Mesenchymal stem cell (in vitro differentiated cells and primary cell): ENCODE results near the gene NIBAN1.

Source experiments
- DNase-seq: peaks from one replicate; pipeline ENCODE4 v3.0.0-alpha.2; 2013
- H2AFZ ChIP-seq: one replicate; pipeline ENCODE4 v1.6.1; 2013; ENCODE audit warnings: low read depth, mild to moderate bottlenecking, control low read depth, inconsistent platforms, low read length, moderate library complexity
- H2AK5ac ChIP-seq: 2 replicates; pipeline ENCODE4 v1.6.1; 2013; ENCODE audit warnings: low read length, moderate library complexity, mild to moderate bottlenecking, inconsistent platforms; ENCODE audit not compliant: severe bottlenecking
- H2BK120ac ChIP-seq: one replicate; pipeline ENCODE4 v1.6.1; 2013; ENCODE audit warnings: low read depth, mild to moderate bottlenecking, inconsistent platforms, low read length, moderate library complexity
- H2BK12ac ChIP-seq, 2 experiments: one replicate each; pipeline ENCODE4 v1.6.1; 2013; ENCODE audit warnings: inconsistent platforms in 2 of 2, low read length in 2 of 2, mild to moderate bottlenecking in 2 of 2, moderate library complexity in 2 of 2, control low read depth in 1 of 2
- H2BK15ac ChIP-seq: one replicate; pipeline ENCODE4 v1.6.1; 2013; ENCODE audit warnings: mild to moderate bottlenecking, low read depth, inconsistent platforms; ENCODE audit not compliant: poor library complexity, severe bottlenecking
- H2BK5ac ChIP-seq: 2 replicates; pipeline ENCODE4 v1.6.1; 2013; ENCODE audit warnings: low read depth, mild to moderate bottlenecking, low read length, control low read depth, inconsistent platforms; ENCODE audit not compliant: poor library complexity, severe bottlenecking
- H3K14ac ChIP-seq, 2 experiments: one replicate each; pipeline ENCODE4 v1.6.1; 2013; ENCODE audit warnings: inconsistent platforms in 2 of 2, low read length in 2 of 2, control low read depth in 1 of 2, mild to moderate bottlenecking in 1 of 2, moderate library complexity in 1 of 2
- H3K18ac ChIP-seq, 2 experiments: one replicate each; pipeline ENCODE4 v1.6.1; 2013; ENCODE audit warnings: inconsistent platforms in 2 of 2, low read length in 2 of 2, control low read depth in 1 of 2, low read depth in 1 of 2, mild to moderate bottlenecking in 1 of 2
- H3K23ac ChIP-seq, 2 experiments: one replicate each; pipeline ENCODE4 v1.6.1; 2013; ENCODE audit warnings: inconsistent platforms in 2 of 2, low read length in 2 of 2, mild to moderate bottlenecking in 2 of 2, moderate library complexity in 2 of 2, control low read depth in 1 of 2
- H3K27ac ChIP-seq: 2 replicates; pipeline ENCODE4 v1.5.1; 2013; ENCODE audit warnings: mild to moderate bottlenecking, moderate library complexity, low read length, control low read depth, inconsistent platforms; ENCODE audit not compliant: poor library complexity, severe bottlenecking
- H3K27me3 ChIP-seq, 2 experiments: 2 replicates each; pipeline versions ENCODE4 v1.6.1 to v1.7.0; 2013; ENCODE audit warnings: low read length in 2 of 2, mild to moderate bottlenecking in 2 of 2, moderate library complexity in 2 of 2, control low read depth in 1 of 2, inconsistent platforms in 1 of 2; ENCODE audit not compliant: control insufficient read depth in 1 of 2, insufficient read depth in 1 of 2
- H3K36me3 ChIP-seq, 2 experiments: 2 replicates each; pipeline versions ENCODE4 v1.6.1 to v1.7.0; 2013; ENCODE audit warnings: low read length in 2 of 2, control low read depth in 1 of 2, inconsistent platforms in 1 of 2, low read depth in 1 of 2, mild to moderate bottlenecking in 1 of 2; ENCODE audit not compliant: insufficient read depth in 2 of 2, control insufficient read depth in 1 of 2
- H3K4ac ChIP-seq, 2 experiments: one replicate each; pipeline ENCODE4 v1.6.1; 2013; ENCODE audit warnings: inconsistent platforms in 2 of 2, low read length in 2 of 2, mild to moderate bottlenecking in 2 of 2, moderate library complexity in 2 of 2, control low read depth in 1 of 2, low read depth in 1 of 2
- H3K4me1 ChIP-seq: 2 replicates; pipeline ENCODE4 v1.6.1; 2013; ENCODE audit warnings: low read depth, low read length, control low read depth; ENCODE audit not compliant: control insufficient read depth, insufficient read depth
- H3K4me2 ChIP-seq: 2 replicates; pipeline ENCODE4 v1.6.1; 2013; ENCODE audit warnings: low read length, mild to moderate bottlenecking, inconsistent platforms; ENCODE audit not compliant: poor library complexity, severe bottlenecking
- H3K4me3 ChIP-seq, 2 experiments: 2 replicates each; pipeline versions ENCODE4 v1.5.1 to v1.7.0; 2013; ENCODE audit warnings: low read length in 2 of 2, mild to moderate bottlenecking in 2 of 2, control low read depth in 1 of 2, low read depth in 1 of 2; ENCODE audit not compliant: insufficient read depth in 1 of 2
- H3K79me1 ChIP-seq: replicated peaks from 2 replicates; pipeline ENCODE4 v1.6.1; 2013; ENCODE audit warnings: mild to moderate bottlenecking, control low read depth, low read length, inconsistent platforms; ENCODE audit not compliant: poor library complexity, severe bottlenecking
- H3K9ac ChIP-seq: 2 replicates; pipeline ENCODE4 v1.7.0; 2013; ENCODE audit warnings: mild to moderate bottlenecking, low read length, moderate library complexity
- H3K9me3 ChIP-seq: 2 replicates; pipeline ENCODE4 v1.7.0; 2013; ENCODE audit warnings: mild to moderate bottlenecking, low read length; ENCODE audit not compliant: control insufficient read depth
- H4K8ac ChIP-seq: one replicate; pipeline ENCODE4 v1.6.1; 2013; ENCODE audit warnings: inconsistent platforms, mild to moderate bottlenecking, low read length, moderate library complexity
- H4K91ac ChIP-seq: one replicate; pipeline ENCODE4 v1.6.1; 2013; ENCODE audit warnings: mild to moderate bottlenecking, low read length, inconsistent platforms
- WGBS: methylation state at CpG from one replicate; pipeline ENCODE4 v1.1.7; 2013; ENCODE audit warnings: mixed read lengths; 5-methylcytosine and 5-hydroxymethylcytosine counted together

NIBAN1 gene

GRCh38 chr1:184971522-184972265 lies 2.6 kb downstream of the NIBAN1 start:
- Histone ChIP-seq H2BK15ac (no peak overlapping the region), H2BK5ac (no peak overlapping the region), H3K9me3 (no peaks in the 10 kb centered on the region), H2AFZ (no peak overlapping the region), H3K79me1 (peaks cover 2% of the 10 kb centered on the region), H3K27me3 (peaks cover 0 to 5% of the 10 kb centered on the region in 2 experiments), H3K23ac (no peak overlapping the region), H3K9ac (peak overlapping the region; percentile 96), H3K27ac (no peak overlapping the region), H3K4me3 (peak overlapping the region in 1 of 2 experiments; percentile 98), H3K18ac (peak overlapping the region in 1 of 2 experiments; percentile 82), H2AK5ac (no peak overlapping the region), H2BK12ac (peak overlapping the region; percentile 13 to 56), H3K14ac (no peak overlapping the region), H3K4me1 (peaks cover 12% of the 10 kb centered on the region), H2BK120ac (no peak overlapping the region), H4K91ac (no peak overlapping the region), H3K4ac (no peak overlapping the region), H3K36me3 (peaks cover 0 to 3% of the 10 kb centered on the region in 2 experiments), H4K8ac (no peak overlapping the region), H3K4me2 (no peak overlapping the region)
- peak; percentile 27 for DNase-seq
- whole genome bisulfite sequencing = 97% methylated on average over 4 of the region's 8 CpGs

GRCh38 chr1:184970691-184971161 lies 3.6 kb downstream of the NIBAN1 start:
- H2AK5ac ChIP-seq = no peak overlapping the region
- H2BK15ac ChIP-seq = no peak overlapping the region
- no peak overlapping the region for H3K4me2 ChIP-seq
- no peak overlapping the region for H3K14ac ChIP-seq
- peak overlapping the region; percentile 49 to 83 for H2BK12ac ChIP-seq
- peaks cover 15% of the 10 kb centered on the region for H3K4me1 ChIP-seq
- 9% methylated on average over 5 of the region's 5 CpGs for WGBS
- peak overlapping the region in 1 of 2 experiments; percentile 66 for H3K4ac ChIP-seq
- H3K9ac ChIP-seq = peak overlapping the region; percentile 96
- H3K23ac ChIP-seq = no peak overlapping the region
- H3K27me3 ChIP-seq = peaks cover 0 to 5% of the 10 kb centered on the region in 2 experiments
- no peaks in the 10 kb centered on the region for H3K9me3 ChIP-seq
- peaks cover 0 to 10% of the 10 kb centered on the region in 2 experiments for H3K36me3 ChIP-seq
- H2BK5ac ChIP-seq = no peak overlapping the region
- H3K27ac ChIP-seq = no peak overlapping the region
- peak overlapping the region; percentile 27 for H4K8ac ChIP-seq
- peak overlapping the region in 1 of 2 experiments; percentile 98 for H3K4me3 ChIP-seq
- no peak overlapping the region for H2AFZ ChIP-seq
- no peak overlapping the region for H2BK120ac ChIP-seq
- peak; percentile 69 for DNase-seq
- peaks cover 2% of the 10 kb centered on the region for H3K79me1 ChIP-seq
- H4K91ac ChIP-seq = no peak overlapping the region
- peak overlapping the region in 1 of 2 experiments; percentile 73 for H3K18ac ChIP-seq

GRCh38 chr1:184966989-184967388 lies 7.3 kb downstream of the NIBAN1 start:
- H3K9me3 ChIP-seq = no peaks in the 10 kb centered on the region
- H2AK5ac ChIP-seq = no peak overlapping the region
- H3K23ac ChIP-seq = no peak overlapping the region
- peaks cover 0 to 33% of the 10 kb centered on the region in 2 experiments for H3K36me3 ChIP-seq
- no peak overlapping the region for H3K14ac ChIP-seq
- 100% methylated on average over 2 of the region's 2 CpGs for WGBS
- H2BK120ac ChIP-seq = no peak overlapping the region
- H2BK5ac ChIP-seq = no peak overlapping the region
- peaks cover 8% of the 10 kb centered on the region for H3K4me1 ChIP-seq
- H2AFZ ChIP-seq = no peak overlapping the region
- no peak overlapping the region for H4K91ac ChIP-seq
- no peak overlapping the region for H3K4me3 ChIP-seq
- H3K4ac ChIP-seq = no peak overlapping the region
- no peaks in the 10 kb centered on the region for H3K27me3 ChIP-seq
- peak; percentile 31 for DNase-seq
- no peak overlapping the region for H3K4me2 ChIP-seq
- H3K18ac ChIP-seq = no peak overlapping the region
- no peak overlapping the region for H4K8ac ChIP-seq
- H3K79me1 ChIP-seq = peaks cover 2% of the 10 kb centered on the region
- peak overlapping the region; percentile 26 for H3K9ac ChIP-seq
- no peak overlapping the region for H3K27ac ChIP-seq
- H2BK15ac ChIP-seq = no peak overlapping the region
- H2BK12ac ChIP-seq = no peak overlapping the region
